Measurements from ENCODE around the gene TRABD2B.
"Not testable (repeated sequence)": the region's sequence is repeated elsewhere in the genome, so short reads cannot be mapped to it uniquely, and the experiment has no call there.

The TRABD2B gene

GRCh38 chr1:47965816-47966215, 31.4 kb downstream of the TRABD2B start:
- no peak for DNase-seq (ENCODE audit: low spot score)

- DNase-seq (ENCODE audit: low spot score): no peak
These were observed 32.5 kb downstream of the TRABD2B start for GRCh38 chr1:47964636-47965035.

GRCh38 chr1:47963568-47964358, 33.4 kb downstream of the TRABD2B start:
- DNase-seq (ENCODE audit: low spot score): no peak

GRCh38 chr1:47962750-47963492, 34.3 kb downstream of the TRABD2B start:
- no peak for DNase-seq (ENCODE audit: low spot score)

- not testable (repeated sequence) for DNase-seq (ENCODE audit: low spot score)
These were observed 35.4 kb downstream of the TRABD2B start for GRCh38 chr1:47961835-47962234.

GRCh38 chr1:47956491-47956890, 40.7 kb downstream of the TRABD2B start:
- not testable (repeated sequence) for DNase-seq (ENCODE audit: low spot score)

- no peak for DNase-seq (ENCODE audit: low spot score)
These were observed 43.5 kb downstream of the TRABD2B start for GRCh38 chr1:47953661-47954060.

GRCh38 chr1:47951545-47952235, 45.5 kb downstream of the TRABD2B start:
- no peak for DNase-seq (ENCODE audit: low spot score)

- DNase-seq (ENCODE audit: low spot score): no peak
These were observed 46.2 kb downstream of the TRABD2B start for GRCh38 chr1:47951026-47951425.

GRCh38 chr1:47950471-47950870, 46.7 kb downstream of the TRABD2B start:
- DNase-seq (ENCODE audit: low spot score): no peak

GRCh38 chr1:47948126-47948525, 49.1 kb downstream of the TRABD2B start:
- DNase-seq (ENCODE audit: low spot score): no peak

GRCh38 chr1:47947531-47947930, 49.7 kb downstream of the TRABD2B start:
- no peak for DNase-seq (ENCODE audit: low spot score)

- no peak for DNase-seq (ENCODE audit: low spot score)
These were observed 52.6 kb downstream of the TRABD2B start for GRCh38 chr1:47944561-47944960.

GRCh38 chr1:47942240-47942629, 55.0 kb downstream of the TRABD2B start:
- DNase-seq (ENCODE audit: low spot score): no peak

GRCh38 chr1:47941609-47942239, 55.5 kb downstream of the TRABD2B start:
- no peak for DNase-seq (ENCODE audit: low spot score)

GRCh38 chr1:47940779-47941178, 56.4 kb downstream of the TRABD2B start:
- DNase-seq (ENCODE audit: low spot score): no peak

GRCh38 chr1:47940326-47940725, 56.9 kb downstream of the TRABD2B start:
- no peak for DNase-seq (ENCODE audit: low spot score)

GRCh38 chr1:47938520-47938919, 58.7 kb downstream of the TRABD2B start:
- no peak for DNase-seq (ENCODE audit: low spot score)

GRCh38 chr1:47937586-47938254, 59.5 kb downstream of the TRABD2B start:
- DNase-seq (ENCODE audit: low spot score): no peak

- DNase-seq (ENCODE audit: low spot score): no peak
These were observed 60.2 kb downstream of the TRABD2B start for GRCh38 chr1:47936916-47937551.

GRCh38 chr1:47935856-47936255, 61.3 kb downstream of the TRABD2B start:
- no peak for DNase-seq (ENCODE audit: low spot score)
